ENCODE results near the gene SIGLEC11. TPM values are rescaled to one million over a fixed set of nuclear protein-coding genes. Genes with fewer than 3 reads are reported as not detected.

The SIGLEC11 gene
- total RNA-seq, 6 donors from 2014 or later = 2.0 to 7.3 (median 4.4) TPM

DNA sequence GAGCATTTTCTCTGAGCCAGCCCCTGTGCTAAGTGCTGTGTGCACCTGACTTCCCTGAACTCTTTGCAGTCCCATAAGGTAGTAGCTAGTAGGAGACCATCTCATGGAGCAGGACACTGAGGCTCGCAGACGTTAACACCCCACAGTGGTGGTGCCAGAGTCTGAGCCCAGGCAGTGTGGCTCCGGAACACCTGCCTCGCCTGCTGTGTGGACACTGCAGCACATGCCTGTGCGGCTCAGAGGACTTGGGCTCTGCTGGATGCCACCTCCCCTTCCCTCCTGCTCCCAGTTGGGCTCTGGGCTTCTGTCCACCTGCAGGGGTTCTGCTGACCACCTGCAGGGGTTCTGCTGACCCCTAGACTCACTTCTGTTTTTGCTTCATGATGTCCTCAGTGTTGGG, 27.0 kb upstream of the SIGLEC11 start:
- DNase-seq (no peak), ATAC-seq (ENCODE audit: low FRiP score in 2 of 2) (no peak)
- Histone ChIP-seq H3K27ac (no peak overlapping the region), H3K4me3 (no peak overlapping the region), H3K36me3 (peaks cover 11 to 94% (median 64%) of the 10 kb centered on the region in 4 donors), H3K9me3 (no peaks in the 10 kb centered on the region), H3K27me3 (no peaks in the 10 kb centered on the region), H3K4me1 (peaks cover 0 to 4% (median 0%) of the 10 kb centered on the region in 4 donors)
- WGBS, 2 donors = 100% methylated on average over 1 of the region's 5 CpGs
- TF ChIP-seq, protein P1, sequence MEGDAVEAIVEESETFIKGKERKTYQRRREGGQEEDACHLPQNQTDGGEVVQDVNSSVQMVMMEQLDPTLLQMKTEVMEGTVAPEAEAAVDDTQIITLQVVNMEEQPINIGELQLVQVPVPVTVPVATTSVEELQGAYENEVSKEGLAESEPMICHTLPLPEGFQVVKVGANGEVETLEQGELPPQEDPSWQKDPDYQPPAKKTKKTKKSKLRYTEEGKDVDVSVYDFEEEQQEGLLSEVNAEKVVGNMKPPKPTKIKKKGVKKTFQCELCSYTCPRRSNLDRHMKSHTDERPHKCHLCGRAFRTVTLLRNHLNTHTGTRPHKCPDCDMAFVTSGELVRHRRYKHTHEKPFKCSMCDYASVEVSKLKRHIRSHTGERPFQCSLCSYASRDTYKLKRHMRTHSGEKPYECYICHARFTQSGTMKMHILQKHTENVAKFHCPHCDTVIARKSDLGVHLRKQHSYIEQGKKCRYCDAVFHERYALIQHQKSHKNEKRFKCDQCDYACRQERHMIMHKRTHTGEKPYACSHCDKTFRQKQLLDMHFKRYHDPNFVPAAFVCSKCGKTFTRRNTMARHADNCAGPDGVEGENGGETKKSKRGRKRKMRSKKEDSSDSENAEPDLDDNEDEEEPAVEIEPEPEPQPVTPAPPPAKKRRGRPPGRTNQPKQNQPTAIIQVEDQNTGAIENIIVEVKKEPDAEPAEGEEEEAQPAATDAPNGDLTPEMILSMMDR (IDR thresholded peaks at IDR 0.05) = no peak
- TF ChIP-seq EP300 (IDR thresholded peaks at IDR 0.05) (no peak), POLR2AphosphoS5 (IDR thresholded peaks at IDR 0.05) (no peak), POLR2A (IDR thresholded peaks at IDR 0.05) (no peak)

DNA sequence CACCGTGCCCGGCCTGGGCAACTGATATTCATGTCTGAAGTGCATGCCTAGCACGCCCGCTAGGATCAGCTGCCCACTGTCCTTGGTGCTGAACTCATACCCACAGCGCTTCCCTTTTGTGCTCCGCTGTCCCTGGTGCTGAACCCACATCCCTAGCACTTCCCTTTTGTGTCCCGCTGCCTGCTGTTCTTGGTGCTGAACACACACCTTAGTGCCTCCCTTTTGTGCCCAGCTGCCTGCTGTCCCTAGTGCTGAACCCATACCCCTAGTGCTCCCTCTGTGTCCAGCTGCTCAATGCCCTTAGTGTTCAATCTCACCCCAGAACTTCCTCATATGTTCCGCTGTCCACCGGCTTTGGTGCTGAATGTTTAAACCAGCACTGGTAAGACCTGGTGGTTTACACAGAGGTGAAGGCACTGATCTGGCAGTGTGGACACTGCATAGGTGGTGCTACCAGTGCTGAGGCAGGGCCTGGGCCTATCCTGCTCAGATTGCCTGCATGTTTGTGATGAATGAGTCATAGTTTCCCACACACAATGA, 26.3 kb upstream of the SIGLEC11 start:
- H3K4me1 ChIP-seq = peaks cover 0 to 4% (median 0%) of the 10 kb centered on the region in 4 donors
- no peak overlapping the region for H3K27ac ChIP-seq
- peak; percentile 90 to 91 for ATAC-seq (ENCODE audit: low FRiP score in 2 of 2)
- no peaks in the 10 kb centered on the region for H3K9me3 ChIP-seq
- no peaks in the 10 kb centered on the region for H3K27me3 ChIP-seq
- H3K4me3 ChIP-seq = no peak overlapping the region
- peak in 1 of 2 donors; percentile 77 for DNase-seq
- TF ChIP-seq POLR2A (IDR thresholded peaks at IDR 0.05) (no peak), POLR2AphosphoS5 (IDR thresholded peaks at IDR 0.05) (peak; percentile 56 to 60)
- TF ChIP-seq, protein P1 (IDR thresholded peaks at IDR 0.05) = peak in 3 of 6 experiments; percentile 37 to 49 (median 41)
- WGBS, 2 donors = 26 to 28% methylated on average over 7 to 9 of the region's 9 CpGs
- H3K36me3 ChIP-seq = peaks cover 11 to 89% (median 56%) of the 10 kb centered on the region in 4 donors

DNA sequence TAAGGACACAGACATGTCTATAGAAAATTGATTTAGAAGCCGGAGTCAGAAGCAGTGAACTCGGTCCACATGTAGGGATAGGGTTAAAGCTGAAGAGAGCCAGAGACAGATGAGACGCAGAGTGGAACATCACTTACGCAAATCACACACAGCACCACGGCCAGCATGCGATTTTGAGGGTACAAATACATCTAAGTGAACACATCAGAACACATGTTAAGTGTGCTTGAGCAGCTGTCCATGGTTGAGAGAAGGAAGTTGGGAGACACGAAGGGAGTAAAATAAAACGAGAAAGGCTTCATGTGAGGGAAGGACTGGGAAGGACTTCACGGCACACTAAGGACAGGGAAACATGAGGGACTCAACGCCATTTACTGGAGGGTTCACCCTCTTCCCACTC, 25.4 kb upstream of the SIGLEC11 start:
- Histone ChIP-seq H3K4me3 (no peak overlapping the region), H3K27ac (no peak overlapping the region), H3K27me3 (no peaks in the 10 kb centered on the region), H3K36me3 (peaks cover 11 to 89% (median 53%) of the 10 kb centered on the region in 4 donors), H3K9me3 (no peaks in the 10 kb centered on the region), H3K4me1 (peaks cover 0 to 4% (median 0%) of the 10 kb centered on the region in 4 donors)
- DNase-seq (no peak), ATAC-seq (ENCODE audit: low FRiP score in 2 of 2) (no peak)
- WGBS, 2 donors = 92 to 96% methylated on average over 10 of the region's 10 CpGs
- TF ChIP-seq POLR2A (IDR thresholded peaks at IDR 0.05) = no peak
- TF ChIP-seq EP300 (IDR thresholded peaks at IDR 0.05) = no peak
- TF ChIP-seq, protein P1 (IDR thresholded peaks at IDR 0.05) = no peak
- TF ChIP-seq POLR2AphosphoS5 (IDR thresholded peaks at IDR 0.05) = no peak

DNA sequence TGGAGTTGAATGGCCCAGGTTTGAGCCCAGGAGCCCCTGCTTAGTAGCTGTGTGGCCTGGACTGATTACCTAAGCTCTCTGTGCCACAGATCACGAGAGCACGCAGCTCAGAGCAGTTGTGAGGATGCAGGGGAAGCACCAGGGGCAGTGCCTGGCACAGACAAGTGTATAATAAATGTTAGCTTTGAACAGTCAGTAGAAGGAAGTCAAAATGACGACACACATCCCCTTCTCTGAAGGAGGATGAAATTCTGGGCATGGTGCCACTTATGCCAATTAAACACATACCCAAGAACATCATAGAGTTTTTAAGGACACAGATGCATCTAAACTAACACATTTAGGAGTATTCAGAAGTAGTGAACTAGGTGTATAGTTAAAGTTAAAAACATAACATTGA, 24.9 kb upstream of the SIGLEC11 start:
- Histone ChIP-seq H3K27ac (no peak overlapping the region), H3K4me3 (no peak overlapping the region), H3K4me1 (peaks cover 0 to 4% (median 0%) of the 10 kb centered on the region in 4 donors), H3K27me3 (no peaks in the 10 kb centered on the region), H3K9me3 (no peaks in the 10 kb centered on the region), H3K36me3 (peaks cover 11 to 87% (median 48%) of the 10 kb centered on the region in 4 donors)
- TF ChIP-seq EP300 (IDR thresholded peaks at IDR 0.05) (no peak), POLR2A (IDR thresholded peaks at IDR 0.05) (no peak), POLR2AphosphoS5 (IDR thresholded peaks at IDR 0.05) (no peak)
- TF ChIP-seq, protein P1 (IDR thresholded peaks at IDR 0.05) = no peak
- 21 to 44% methylated on average over 3 of the region's 3 CpGs for WGBS, 2 donors
- DNase-seq (no peak), ATAC-seq (ENCODE audit: low FRiP score in 2 of 2) (no peak)

DNA sequence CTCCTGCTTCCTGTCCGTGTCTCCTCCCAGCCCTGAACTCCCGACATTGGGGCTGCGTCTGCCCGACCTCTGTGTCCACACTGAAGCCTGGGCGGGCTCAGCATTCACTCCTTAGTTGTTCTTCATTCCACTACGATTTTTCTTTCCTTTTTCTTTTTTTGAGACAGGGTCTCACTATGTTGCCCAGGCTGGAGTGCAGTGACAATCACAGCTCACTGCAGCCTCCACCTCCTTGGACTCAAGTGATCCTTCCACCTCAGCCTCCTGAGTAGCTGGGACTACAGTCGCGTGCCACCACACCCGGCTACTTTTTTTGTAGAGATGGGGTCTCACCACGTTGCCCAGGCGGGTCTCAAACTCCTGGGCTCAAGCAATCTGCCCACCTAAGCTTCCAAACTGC, 23.5 kb upstream of the SIGLEC11 start:
- WGBS, 2 donors = 90 to 92% methylated on average over 9 to 11 of the region's 11 CpGs
- no peak for TF ChIP-seq POLR2A (IDR thresholded peaks at IDR 0.05)
- TF ChIP-seq, protein P1 (IDR thresholded peaks at IDR 0.05) = no peak
- no peak for TF ChIP-seq EP300 (IDR thresholded peaks at IDR 0.05)
- no peak for TF ChIP-seq POLR2AphosphoS5 (IDR thresholded peaks at IDR 0.05)
- Histone ChIP-seq H3K27ac (no peak overlapping the region), H3K9me3 (no peaks in the 10 kb centered on the region), H3K36me3 (peaks cover 10 to 83% (median 47%) of the 10 kb centered on the region in 4 donors), H3K4me3 (no peak overlapping the region), H3K27me3 (no peaks in the 10 kb centered on the region), H3K4me1 (peaks cover 0 to 4% (median 0%) of the 10 kb centered on the region in 4 donors)
- ATAC-seq (ENCODE audit: low FRiP score in 2 of 2) (no peak), DNase-seq (no peak)

All from upper lobe of left lung (tissue), 6 donors.